ENCODE results near the gene HELZ.
A peak's percentile ranks its signal among the peaks of the same experiment; 100 is the strongest.

Gene HELZ

DNA sequence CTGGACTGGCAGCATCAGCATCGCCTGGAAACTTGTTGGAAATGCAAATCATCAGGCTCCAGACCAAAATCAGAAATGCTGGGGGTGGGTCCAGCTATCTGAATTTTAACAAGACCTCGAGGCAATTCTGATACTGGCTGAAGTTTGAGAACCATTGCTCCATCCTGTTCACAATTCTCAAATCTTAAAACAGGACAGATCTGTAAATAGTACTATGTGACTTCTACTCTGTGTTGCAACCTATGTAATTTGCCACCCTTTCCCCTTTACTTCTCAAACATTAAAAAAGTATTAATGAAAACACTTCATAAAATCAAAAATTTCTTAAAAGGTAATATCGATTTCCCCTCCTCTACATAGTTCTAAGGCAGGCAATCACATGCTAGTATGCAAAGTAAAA is 172.1 kb downstream of the HELZ start:
- TF ChIP-seq, protein P1, sequence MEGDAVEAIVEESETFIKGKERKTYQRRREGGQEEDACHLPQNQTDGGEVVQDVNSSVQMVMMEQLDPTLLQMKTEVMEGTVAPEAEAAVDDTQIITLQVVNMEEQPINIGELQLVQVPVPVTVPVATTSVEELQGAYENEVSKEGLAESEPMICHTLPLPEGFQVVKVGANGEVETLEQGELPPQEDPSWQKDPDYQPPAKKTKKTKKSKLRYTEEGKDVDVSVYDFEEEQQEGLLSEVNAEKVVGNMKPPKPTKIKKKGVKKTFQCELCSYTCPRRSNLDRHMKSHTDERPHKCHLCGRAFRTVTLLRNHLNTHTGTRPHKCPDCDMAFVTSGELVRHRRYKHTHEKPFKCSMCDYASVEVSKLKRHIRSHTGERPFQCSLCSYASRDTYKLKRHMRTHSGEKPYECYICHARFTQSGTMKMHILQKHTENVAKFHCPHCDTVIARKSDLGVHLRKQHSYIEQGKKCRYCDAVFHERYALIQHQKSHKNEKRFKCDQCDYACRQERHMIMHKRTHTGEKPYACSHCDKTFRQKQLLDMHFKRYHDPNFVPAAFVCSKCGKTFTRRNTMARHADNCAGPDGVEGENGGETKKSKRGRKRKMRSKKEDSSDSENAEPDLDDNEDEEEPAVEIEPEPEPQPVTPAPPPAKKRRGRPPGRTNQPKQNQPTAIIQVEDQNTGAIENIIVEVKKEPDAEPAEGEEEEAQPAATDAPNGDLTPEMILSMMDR (conservative IDR thresholded peaks at IDR 0.05; ENCODE audit: low read depth, low read length), result no peak
- no peak overlapping the region for H3K4me3 ChIP-seq (ENCODE audit: low read length)
- DNase-seq (ENCODE audit: low read depth), result no peak

DNA sequence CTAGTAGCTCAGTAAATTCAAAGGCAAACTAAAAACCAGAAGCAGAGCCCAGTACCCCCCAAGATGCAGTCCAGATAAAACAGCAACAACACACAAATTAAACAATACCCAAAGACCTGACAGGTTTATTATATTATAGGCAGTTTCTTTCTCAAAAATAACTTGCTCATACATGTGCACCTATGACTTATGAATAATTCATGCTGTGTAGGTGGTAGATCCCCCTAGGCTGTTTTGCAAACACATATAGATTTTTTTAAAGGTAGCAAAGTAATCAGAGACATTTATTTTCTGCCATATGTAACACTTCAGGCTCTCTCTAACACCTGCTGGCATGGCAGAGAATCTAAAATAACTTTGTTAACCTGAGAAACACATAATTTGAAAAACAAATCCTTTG is 173.4 kb downstream of the HELZ start:
- TF ChIP-seq, protein P1 (conservative IDR thresholded peaks at IDR 0.05; ENCODE audit: low read depth, low read length), result no peak
- DNase-seq (ENCODE audit: low read depth), result no peak

DNA sequence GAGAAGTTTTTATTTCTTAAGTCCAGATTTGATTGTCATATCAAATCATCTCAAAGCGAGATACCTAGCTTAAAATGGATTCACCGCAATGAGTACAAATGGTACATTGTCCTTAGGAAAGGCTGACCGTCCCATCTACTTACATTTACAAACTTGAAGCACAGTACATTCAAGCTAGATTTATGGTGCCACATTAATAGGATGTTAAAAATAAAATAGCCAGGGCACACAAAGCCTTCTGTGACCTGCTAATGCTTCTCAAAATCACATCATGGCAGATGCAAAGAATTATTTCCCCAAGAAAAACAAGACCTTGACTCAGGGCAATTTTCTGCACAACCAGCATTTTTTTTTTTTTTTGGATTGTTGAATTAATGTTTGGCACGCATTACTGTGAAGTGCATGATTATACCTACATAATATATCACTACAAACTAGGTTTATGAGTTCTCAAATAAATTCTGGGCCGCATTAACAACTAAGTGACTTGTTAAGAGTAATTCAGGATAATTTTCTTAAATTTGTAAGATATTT is 175.3 kb downstream of the HELZ start:
- no peak overlapping the region for H3K4me3 ChIP-seq (ENCODE audit: low read length)
- no peak for DNase-seq (ENCODE audit: low read depth)
- TF ChIP-seq, protein P1 (conservative IDR thresholded peaks at IDR 0.05; ENCODE audit: low read depth, low read length), result no peak

More for the DNA sequence above, 173.4 kb downstream of the HELZ start:
- no peak overlapping the region for H3K4me3 ChIP-seq (ENCODE audit: low read length)

DNA sequence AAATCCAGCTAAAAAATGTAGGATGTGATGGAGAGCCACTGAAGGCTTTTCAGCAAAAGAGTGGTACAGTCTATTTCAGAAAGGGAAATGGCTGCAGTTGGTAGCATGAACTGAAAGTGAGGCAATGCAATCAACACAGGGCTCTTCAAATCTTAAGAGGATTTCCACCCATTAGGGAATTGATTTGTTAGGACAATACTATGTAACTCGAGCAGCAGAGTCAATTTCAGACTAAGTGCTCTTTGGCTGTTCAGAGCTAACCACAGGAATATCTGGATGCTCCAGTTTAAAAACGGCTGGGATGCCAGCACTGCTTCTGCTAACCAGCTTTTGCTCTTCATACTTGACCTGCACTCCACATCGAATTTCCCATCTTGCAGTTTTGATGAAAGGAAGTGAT is 176.0 kb downstream of the HELZ start:
- no peak for DNase-seq (ENCODE audit: low read depth)
- H3K4me3 ChIP-seq (ENCODE audit: low read length), result no peak overlapping the region
- TF ChIP-seq, protein P1 (conservative IDR thresholded peaks at IDR 0.05; ENCODE audit: low read depth, low read length), result no peak

DNA sequence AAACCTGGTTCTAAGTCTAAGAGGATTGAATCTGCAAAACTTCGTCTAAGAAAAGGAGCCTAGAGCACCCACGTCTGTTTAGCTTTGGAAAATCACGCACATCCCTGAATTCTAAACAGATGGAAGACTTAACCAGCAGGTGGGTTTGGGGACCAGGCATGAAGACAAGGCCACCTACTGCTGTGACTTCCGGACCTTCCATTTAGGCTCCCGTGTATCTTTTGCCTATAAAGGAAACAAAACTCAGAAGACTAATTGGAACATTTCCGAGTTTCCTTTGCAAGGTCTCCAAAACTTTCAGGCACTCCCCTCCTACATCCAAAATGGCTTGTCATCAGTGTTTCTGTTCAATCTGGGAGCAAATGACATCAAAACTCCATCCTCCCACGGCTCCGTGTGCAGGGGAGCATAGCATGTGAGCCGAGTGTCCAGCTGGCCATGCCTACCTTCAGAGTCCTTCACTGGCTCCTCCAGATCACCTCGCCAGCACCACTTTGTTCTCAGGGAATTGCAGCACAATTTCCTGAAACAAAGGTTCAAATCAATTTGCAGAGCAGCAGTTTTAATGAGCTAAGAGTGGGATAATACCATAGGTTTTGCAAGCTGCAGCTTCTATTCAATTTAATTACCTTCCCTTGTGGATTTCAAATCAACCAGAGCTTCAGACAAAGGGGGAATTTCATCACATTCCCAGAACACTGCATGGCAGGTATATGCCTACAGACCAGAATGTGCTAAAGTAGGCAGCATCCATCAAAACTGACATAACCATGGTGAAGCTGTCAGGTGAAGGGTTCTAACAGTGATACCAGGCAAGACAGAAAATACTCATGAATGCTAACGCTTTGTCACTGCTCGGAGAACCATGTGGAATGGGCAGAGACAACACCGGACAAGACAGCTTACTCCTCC is 177.2 kb downstream of the HELZ start:
- TF ChIP-seq, protein P1 (conservative IDR thresholded peaks at IDR 0.05; ENCODE audit: low read depth, low read length), result no peak
- no peak for DNase-seq (ENCODE audit: low read depth)
- H3K4me3 ChIP-seq (ENCODE audit: low read length), result no peak overlapping the region

DNA sequence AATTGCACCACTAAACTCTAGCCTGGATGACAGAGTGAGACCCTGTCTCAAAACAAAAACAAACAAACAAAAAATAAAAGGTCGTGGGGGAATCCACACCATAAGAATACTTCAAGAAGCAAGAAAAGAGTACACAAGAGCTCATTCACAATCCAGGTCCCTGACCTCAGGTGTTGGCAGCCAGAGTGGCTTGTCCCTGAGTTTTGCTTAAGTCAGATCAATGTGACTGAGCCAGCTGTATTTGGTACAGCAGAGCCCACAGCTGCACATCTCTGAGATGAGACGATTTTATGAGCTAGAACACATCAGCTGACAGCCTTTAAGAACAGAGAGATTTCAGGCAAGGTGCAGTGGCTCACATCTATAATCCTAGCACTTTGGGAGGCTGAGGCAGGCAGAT is 178.3 kb downstream of the HELZ start:
- no peak for DNase-seq (ENCODE audit: low read depth)
- TF ChIP-seq, protein P1 (conservative IDR thresholded peaks at IDR 0.05; ENCODE audit: low read depth, low read length), result no peak
- H3K4me3 ChIP-seq (ENCODE audit: low read length), result no peak overlapping the region

DNA sequence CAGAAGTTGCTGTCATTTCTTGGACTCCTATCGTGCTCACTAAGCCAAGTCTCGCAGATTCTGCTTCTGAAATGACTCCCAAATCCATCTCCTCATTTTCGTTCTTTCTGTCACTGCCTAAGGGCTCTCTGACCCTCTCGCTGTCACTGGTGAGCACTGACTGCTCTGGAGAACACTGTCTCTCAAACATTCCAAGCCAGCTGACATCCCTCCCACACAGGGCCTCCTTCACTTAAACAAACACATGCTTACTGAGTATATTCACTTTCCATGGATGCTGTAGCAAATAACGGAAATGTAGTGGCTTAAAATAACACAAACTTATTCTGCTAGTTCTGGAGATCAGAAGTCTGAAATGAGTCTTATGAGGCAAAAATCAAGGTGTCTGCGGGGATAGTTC is 181.9 kb downstream of the HELZ start:
- no peak for DNase-seq (ENCODE audit: low read depth)
- no peak overlapping the region for H3K4me3 ChIP-seq (ENCODE audit: low read length)
- TF ChIP-seq, protein P1 (conservative IDR thresholded peaks at IDR 0.05; ENCODE audit: low read depth, low read length), result peak; percentile 0
